Spleen (tissue), 7 donors: ENCODE results near the gene MTG1.

Experiments used
- POLR2A ChIP-seq, 3 donors: fragments of 450-650 bp; IDR thresholded peaks; one replicate each; pipeline ENCODE4 v1.5.1; 2017; ENCODE audit warnings: antibody characterized with exemption in 3 of 3, mild to moderate bottlenecking in 1 of 3
- POLR2AphosphoS5 ChIP-seq, 3 donors: sonication (generic); formaldehyde crosslinking; IDR thresholded peaks; one replicate each; pipeline ENCODE4 v1.5.1; 2017; ENCODE audit warnings: antibody characterized with exemption in 3 of 3
- TF ChIP-seq, protein P1 (sequence below), 11 experiments: fragments of 200-600 bp in 7 of 11; fragments of 450-650 bp in 4 of 11; sonication (generic) in 4 of 11; IDR thresholded peaks in 8 of 11; conservative IDR thresholded peaks in 3 of 11; 1 replicate in 7 of 11; 2 replicates in 4 of 11; pipeline versions ENCODE4 v1.4.0 to v1.8.0; 2016 to 2021; ENCODE audit warnings: antibody characterized with exemption in 11 of 11, inconsistent platforms in 4 of 11, mild to moderate bottlenecking in 1 of 11
- donor health status: DM: no; HTN: no; CAD: no; lungs with moderate emphysema.
- donor health status: DM: no; HTN: no; CAD: no.
- donor health status: DM: no; HTN: no; CAD: no.

DNA sequence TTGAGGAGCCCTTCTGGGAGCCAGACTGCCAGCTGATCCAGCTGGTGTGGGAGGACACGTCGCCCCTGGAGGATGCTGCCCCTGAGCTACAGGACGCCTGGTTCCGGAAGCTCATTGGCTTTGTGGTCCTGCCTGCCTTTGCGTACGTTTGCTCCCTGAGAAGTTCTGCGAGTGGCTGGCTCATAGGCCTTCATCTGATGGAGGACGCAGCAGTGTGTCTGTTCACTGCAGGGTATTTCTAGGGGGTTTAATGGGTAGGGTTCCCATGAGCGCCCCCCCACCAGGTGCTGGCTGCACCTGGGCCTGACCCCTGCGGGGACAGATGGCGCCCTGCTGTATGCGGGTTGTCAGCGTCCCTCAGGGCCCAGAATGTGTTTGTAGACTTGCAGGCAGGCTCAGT lies 9.9 kb upstream of the MTG1 start:
- TF ChIP-seq POLR2AphosphoS5 (IDR thresholded peaks at IDR 0.05) (no peak), POLR2A (IDR thresholded peaks at IDR 0.05) (no peak)
- TF ChIP-seq, protein P1, sequence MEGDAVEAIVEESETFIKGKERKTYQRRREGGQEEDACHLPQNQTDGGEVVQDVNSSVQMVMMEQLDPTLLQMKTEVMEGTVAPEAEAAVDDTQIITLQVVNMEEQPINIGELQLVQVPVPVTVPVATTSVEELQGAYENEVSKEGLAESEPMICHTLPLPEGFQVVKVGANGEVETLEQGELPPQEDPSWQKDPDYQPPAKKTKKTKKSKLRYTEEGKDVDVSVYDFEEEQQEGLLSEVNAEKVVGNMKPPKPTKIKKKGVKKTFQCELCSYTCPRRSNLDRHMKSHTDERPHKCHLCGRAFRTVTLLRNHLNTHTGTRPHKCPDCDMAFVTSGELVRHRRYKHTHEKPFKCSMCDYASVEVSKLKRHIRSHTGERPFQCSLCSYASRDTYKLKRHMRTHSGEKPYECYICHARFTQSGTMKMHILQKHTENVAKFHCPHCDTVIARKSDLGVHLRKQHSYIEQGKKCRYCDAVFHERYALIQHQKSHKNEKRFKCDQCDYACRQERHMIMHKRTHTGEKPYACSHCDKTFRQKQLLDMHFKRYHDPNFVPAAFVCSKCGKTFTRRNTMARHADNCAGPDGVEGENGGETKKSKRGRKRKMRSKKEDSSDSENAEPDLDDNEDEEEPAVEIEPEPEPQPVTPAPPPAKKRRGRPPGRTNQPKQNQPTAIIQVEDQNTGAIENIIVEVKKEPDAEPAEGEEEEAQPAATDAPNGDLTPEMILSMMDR (IDR thresholded peaks at IDR 0.05 in 8 of 11, conservative IDR thresholded peaks at IDR 0.05 in 3 of 11): no peak
